Urinary bladder (tissue), 2 donors: Measurements from ENCODE around the gene KIR3DL1. TPM values are rescaled to one million over a fixed set of nuclear protein-coding genes. Genes with fewer than 3 reads are reported as not detected.

Experiments used
- polyA plus RNA-seq: library from polyadenylated mRNA; stranded (reverse); fragments of 200-250 nt; gene quantifications from one replicate; pipeline ENCODE4 v1.2.3, GENCODE V29; 2013
- small RNA-seq: library from RNA; depleted of rRNA; stranded (forward); fragments of <200 nt; gene quantifications from one replicate; pipeline ENCODE3, GENCODE V24; 2014
- total RNA-seq: library from RNA; depleted of rRNA; stranded (reverse); fragments of >200 nt; gene quantifications from one replicate; pipeline ENCODE4 v1.2.3, GENCODE V29; 2014
- donor health status: healthy.

KIR3DL1 gene
- total and polyA plus RNA-seq, 2 donors: not detected

Small RNA genes within 50 kb of the gene (small RNA-seq; reads per million reads assigned to genes)
- not detected for gene KIR3DP1
- gene RNU6-222P: not detected

Other genes starting within 250 kb of the KIR3DL1 start
- 0.95 TPM for gene LILRA2, start 242.7 kb upstream of the KIR3DL1 start, total RNA-seq
- gene LILRA2, start 242.7 kb upstream of the KIR3DL1 start, polyA plus RNA-seq: 1.9 TPM
- 0.26 TPM for gene LILRA1, start 222.8 kb upstream of the KIR3DL1 start, total RNA-seq
- gene LILRA1, start 222.8 kb upstream of the KIR3DL1 start, polyA plus RNA-seq: 0.63 TPM
- 1.3 TPM for gene LILRB1, start 186.0 kb upstream of the KIR3DL1 start, total RNA-seq
- 1.7 TPM for gene LILRB1, start 186.0 kb upstream of the KIR3DL1 start, polyA plus RNA-seq
- 1.1 TPM for gene LILRB4, start 153.5 kb upstream of the KIR3DL1 start, total RNA-seq
- gene LILRB4, start 153.5 kb upstream of the KIR3DL1 start, polyA plus RNA-seq: 3.1 TPM
- not detected for gene KIR3DL3, start 92.0 kb upstream of the KIR3DL1 start, total RNA-seq
- gene KIR3DL3, start 92.0 kb upstream of the KIR3DL1 start, polyA plus RNA-seq: not detected
- not detected for gene KIR2DL3, start 78.0 kb upstream of the KIR3DL1 start, total RNA-seq
- not detected for gene KIR2DL3, start 78.0 kb upstream of the KIR3DL1 start, polyA plus RNA-seq
- gene KIR2DL1, start 46.7 kb upstream of the KIR3DL1 start, total RNA-seq: not detected
- gene KIR2DL1, start 46.7 kb upstream of the KIR3DL1 start, polyA plus RNA-seq: 0.06 TPM
- not detected for gene KIR2DL4, start 12.9 kb upstream of the KIR3DL1 start, total RNA-seq
- 0.19 TPM for gene KIR2DL4, start 12.9 kb upstream of the KIR3DL1 start, polyA plus RNA-seq
- not detected for gene KIR2DS4, start 16.2 kb downstream of the KIR3DL1 start, total RNA-seq
- not detected for gene KIR2DS4, start 16.2 kb downstream of the KIR3DL1 start, polyA plus RNA-seq
- not detected for gene KIR3DL2, start 34.0 kb downstream of the KIR3DL1 start, total RNA-seq
- gene KIR3DL2, start 34.0 kb downstream of the KIR3DL1 start, polyA plus RNA-seq: 0.18 TPM
- gene FCAR, start 57.8 kb downstream of the KIR3DL1 start, total RNA-seq: not detected
- gene FCAR, start 57.8 kb downstream of the KIR3DL1 start, polyA plus RNA-seq: 0.67 TPM
- gene NCR1, start 89.7 kb downstream of the KIR3DL1 start, total RNA-seq: 0.32 TPM
- gene NCR1, start 89.7 kb downstream of the KIR3DL1 start, polyA plus RNA-seq: 0.13 TPM
- gene NLRP7, start 131.1 kb downstream of the KIR3DL1 start, total RNA-seq: not detected
- not detected for gene NLRP7, start 131.1 kb downstream of the KIR3DL1 start, polyA plus RNA-seq
- gene NLRP2, start 149.9 kb downstream of the KIR3DL1 start, total RNA-seq: 1.8 TPM
- gene NLRP2, start 149.9 kb downstream of the KIR3DL1 start, polyA plus RNA-seq: 1.9 TPM
- not detected for gene GP6, start 221.8 kb downstream of the KIR3DL1 start, total RNA-seq
- 0.16 TPM for gene GP6, start 221.8 kb downstream of the KIR3DL1 start, polyA plus RNA-seq
- gene RDH13, start 246.7 kb downstream of the KIR3DL1 start, total RNA-seq: 15.0 TPM
- 12.4 TPM for gene RDH13, start 246.7 kb downstream of the KIR3DL1 start, polyA plus RNA-seq